Peyer's patch (tissue), 4 donors: ENCODE data around the gene NCR2.

Experiments
- POLR2A ChIP-seq, 2 donors: fragments of 450-650 bp; IDR thresholded peaks; one replicate each; pipeline ENCODE4 v1.5.1; 2017; ENCODE audit warnings: antibody characterized with exemption in 2 of 2, mild to moderate bottlenecking in 2 of 2, moderate library complexity in 2 of 2
- TF ChIP-seq, protein P1 (sequence below), 6 experiments: fragments of 450-650 bp in 4 of 6; fragments of 200-600 bp in 2 of 6; sonication (generic) in 1 of 6; IDR thresholded peaks; one replicate each; pipeline ENCODE4 v1.5.1; 2017 to 2019; ENCODE audit warnings: antibody characterized with exemption in 6 of 6, mild to moderate bottlenecking in 3 of 6, moderate library complexity in 1 of 6

- TF ChIP-seq, protein P1, sequence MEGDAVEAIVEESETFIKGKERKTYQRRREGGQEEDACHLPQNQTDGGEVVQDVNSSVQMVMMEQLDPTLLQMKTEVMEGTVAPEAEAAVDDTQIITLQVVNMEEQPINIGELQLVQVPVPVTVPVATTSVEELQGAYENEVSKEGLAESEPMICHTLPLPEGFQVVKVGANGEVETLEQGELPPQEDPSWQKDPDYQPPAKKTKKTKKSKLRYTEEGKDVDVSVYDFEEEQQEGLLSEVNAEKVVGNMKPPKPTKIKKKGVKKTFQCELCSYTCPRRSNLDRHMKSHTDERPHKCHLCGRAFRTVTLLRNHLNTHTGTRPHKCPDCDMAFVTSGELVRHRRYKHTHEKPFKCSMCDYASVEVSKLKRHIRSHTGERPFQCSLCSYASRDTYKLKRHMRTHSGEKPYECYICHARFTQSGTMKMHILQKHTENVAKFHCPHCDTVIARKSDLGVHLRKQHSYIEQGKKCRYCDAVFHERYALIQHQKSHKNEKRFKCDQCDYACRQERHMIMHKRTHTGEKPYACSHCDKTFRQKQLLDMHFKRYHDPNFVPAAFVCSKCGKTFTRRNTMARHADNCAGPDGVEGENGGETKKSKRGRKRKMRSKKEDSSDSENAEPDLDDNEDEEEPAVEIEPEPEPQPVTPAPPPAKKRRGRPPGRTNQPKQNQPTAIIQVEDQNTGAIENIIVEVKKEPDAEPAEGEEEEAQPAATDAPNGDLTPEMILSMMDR (IDR thresholded peaks at IDR 0.05): no peak
- TF ChIP-seq POLR2A (IDR thresholded peaks at IDR 0.05): no peak
Measured at GRCh38 chr6:41377071-41377470, 41.7 kb downstream of the NCR2 start.
